H1 (cell line): ENCODE results near the gene NEGR1. TPM values are rescaled to one million over a fixed set of nuclear protein-coding genes. Genes with fewer than 3 reads are reported as not detected.

Source experiments
- CTCF ChIA-PET: fragments of 300-600 bp; sonication (Branson Sonifier 250); formaldehyde crosslinking; loops from one replicate; lab custom pipeline; 2021; ENCODE audit not compliant: partially characterized antibody; lab: Charles Lee
- POLR2A ChIA-PET: fragments of 300-600 bp; sonication (Branson Sonifier 250); formaldehyde crosslinking; loops from one replicate; lab custom pipeline; 2021; ENCODE audit warnings: inconsistent platforms; ENCODE audit not compliant: partially characterized antibody; lab: Charles Lee
- DNase-seq, 2 experiments: peaks; one replicate each; pipeline versions ENCODE4 v3.0.0 to v3.0.0-alpha.2; 2010 to 2022; ENCODE audit warnings: low spot score in 2 of 2, low read depth in 1 of 2, mixed read lengths in 1 of 2
- FAIRE-seq: peaks from 2 replicates; lab custom pipeline; 2011; peaks lifted over from hg19 to GRCh38; lab: Jason Lieb, UNC
- H2AFZ ChIP-seq: 2 replicates; pipeline ENCODE4 v1.8.1; 2012; ENCODE audit warnings: low read length, inconsistent platforms
- H2AK5ac ChIP-seq: 2 replicates; pipeline ENCODE4 v1.6.1; 2013; ENCODE audit warnings: low read depth, low read length
- H2BK120ac ChIP-seq: replicated peaks from 2 replicates; pipeline ENCODE3; 2013; ENCODE audit warnings: low read depth, low read length, inconsistent platforms
- H2BK12ac ChIP-seq: 2 replicates; pipeline ENCODE4 v1.6.1; 2013; ENCODE audit warnings: low read depth, low read length
- H2BK15ac ChIP-seq: 2 replicates; pipeline ENCODE4 v1.6.1; 2013; ENCODE audit warnings: low read length
- H2BK20ac ChIP-seq: 2 replicates; pipeline ENCODE4 v1.6.1; 2013; ENCODE audit warnings: low read length
- H2BK5ac ChIP-seq: 2 replicates; pipeline ENCODE4 v1.6.1; 2013; ENCODE audit warnings: low read depth, low read length
- H3K14ac ChIP-seq: 2 replicates; pipeline ENCODE4 v1.6.1; 2013; ENCODE audit warnings: inconsistent platforms; ENCODE audit not compliant: insufficient read length
- H3K18ac ChIP-seq: 2 replicates; pipeline ENCODE4 v1.6.1; 2013; ENCODE audit warnings: low read length; ENCODE audit errors: extremely low read depth
- H3K23ac ChIP-seq: 2 replicates; pipeline ENCODE4 v1.6.1; 2013; ENCODE audit warnings: inconsistent platforms; ENCODE audit not compliant: insufficient read length
- H3K23me2 ChIP-seq: 2 replicates; pipeline ENCODE4 v1.6.1; 2013; ENCODE audit warnings: low read depth, low read length
- H3K27ac ChIP-seq: 2 replicates; pipeline ENCODE4 v1.6.1; 2011; ENCODE audit warnings: low read depth, low read length, inconsistent platforms
- H3K27me3 ChIP-seq, 4 experiments: replicated peaks in 1 of 4; 1 replicate in 1 of 4; 2 replicates in 3 of 4; pipeline versions ENCODE4 v1.6.1 to v1.8.1; 2011 to 2013; ENCODE audit warnings: low read length in 3 of 4, mild to moderate bottlenecking in 3 of 4, inconsistent platforms in 2 of 4, mixed read lengths in 2 of 4, moderate library complexity in 1 of 4; ENCODE audit not compliant: control insufficient read depth in 3 of 4, insufficient read depth in 3 of 4; ENCODE audit errors: extremely low read depth in 1 of 4
- H3K36me3 ChIP-seq, 4 experiments: 2 replicates each; pipeline versions ENCODE4 v1.6.1 to v1.8.1; 2011 to 2013; ENCODE audit warnings: mild to moderate bottlenecking in 4 of 4, low read length in 3 of 4, moderate library complexity in 2 of 4, control low read depth in 1 of 4, inconsistent platforms in 1 of 4; ENCODE audit not compliant: insufficient read depth in 4 of 4, control insufficient read depth in 2 of 4
- H3K4ac ChIP-seq: replicated peaks from 2 replicates; pipeline ENCODE3; 2013; ENCODE audit warnings: low read length, low read depth, mixed read lengths, inconsistent platforms; ENCODE audit not compliant: insufficient read length
- H3K4me1 ChIP-seq, 4 experiments: replicated peaks in 1 of 4; 1 replicate in 1 of 4; 2 replicates in 3 of 4; pipeline versions ENCODE4 v1.6.1 to v1.8.1; 2011 to 2013; ENCODE audit warnings: low read length in 3 of 4, inconsistent platforms in 2 of 4, mixed read lengths in 1 of 4; ENCODE audit not compliant: insufficient read depth in 4 of 4, control insufficient read depth in 3 of 4
- H3K4me2 ChIP-seq, 2 experiments: 2 replicates each; pipeline versions ENCODE4 v1.6.1 to v1.8.1; 2011 to 2013; ENCODE audit warnings: low read depth in 2 of 2, low read length in 2 of 2, control low read depth in 1 of 2, inconsistent platforms in 1 of 2, mild to moderate bottlenecking in 1 of 2; ENCODE audit not compliant: insufficient read depth in 1 of 2
- H3K4me3 ChIP-seq, 4 experiments: fragments of 200-600, 300-600 bp in 1 of 4; sonication (generic), shearing (Covaris generic), sonication (Bioruptor Twin) in 1 of 4; 2 replicates each; pipeline versions ENCODE4 v1.5.1 to v1.8.1; 2011 to 2016; ENCODE audit warnings: low read length in 4 of 4, low read depth in 3 of 4, control low read depth in 2 of 4, inconsistent platforms in 2 of 4, mild to moderate bottlenecking in 2 of 4, mixed read lengths in 1 of 4, moderate library complexity in 1 of 4; ENCODE audit not compliant: insufficient read depth in 2 of 4; ENCODE audit errors: extremely low read depth in 1 of 4
- H3K56ac ChIP-seq: replicated peaks from 2 replicates; pipeline ENCODE3; 2013; ENCODE audit warnings: low read depth, mild to moderate bottlenecking, mixed read lengths, low read length, inconsistent platforms; ENCODE audit not compliant: insufficient read length
- H3K79me1 ChIP-seq: 2 replicates; pipeline ENCODE4 v1.6.1; 2013; ENCODE audit warnings: low read depth, low read length, control low read depth
- H3K79me2 ChIP-seq, 2 experiments: 2 replicates each; pipeline versions ENCODE4 v1.6.1 to v1.8.1; 2012 to 2013; ENCODE audit warnings: low read length in 2 of 2, mild to moderate bottlenecking in 2 of 2, inconsistent platforms in 1 of 2; ENCODE audit not compliant: insufficient read depth in 2 of 2, control insufficient read depth in 1 of 2
- H3K9ac ChIP-seq, 4 experiments: replicated peaks in 1 of 4; 1 replicate in 1 of 4; 2 replicates in 3 of 4; pipeline versions ENCODE4 v1.6.1 to v1.8.1; 2011 to 2013; ENCODE audit warnings: low read depth in 3 of 4, low read length in 3 of 4, control low read depth in 2 of 4, mild to moderate bottlenecking in 2 of 4, moderate library complexity in 2 of 4, inconsistent platforms in 1 of 4; ENCODE audit errors: extremely low read depth in 1 of 4
- H3K9me3 ChIP-seq, 2 experiments: 2 replicates each; pipeline versions ENCODE4 v1.6.1 to v1.8.1; 2012 to 2013; ENCODE audit warnings: mild to moderate bottlenecking in 2 of 2, moderate library complexity in 2 of 2, control low read depth in 1 of 2, inconsistent platforms in 1 of 2, low read depth in 1 of 2, low read length in 1 of 2, mixed read lengths in 1 of 2; ENCODE audit not compliant: insufficient read depth in 2 of 2
- H4K20me1 ChIP-seq, 2 experiments: replicated peaks in 1 of 2; 2 replicates each; pipeline versions ENCODE3 to v1.8.1; 2011 to 2013; ENCODE audit warnings: inconsistent platforms in 2 of 2, low read length in 2 of 2, mild to moderate bottlenecking in 1 of 2; ENCODE audit not compliant: insufficient read depth in 2 of 2, control insufficient read depth in 1 of 2
- H4K5ac ChIP-seq: 2 replicates; pipeline ENCODE4 v1.6.1; 2013; ENCODE audit warnings: low read length, low read depth, mixed read lengths, inconsistent platforms; ENCODE audit not compliant: insufficient read length
- H4K8ac ChIP-seq: 2 replicates; pipeline ENCODE4 v1.8.0; 2013; ENCODE audit warnings: mild to moderate bottlenecking, moderate library complexity, low read length, inconsistent platforms; ENCODE audit not compliant: insufficient read depth; ENCODE audit errors: extremely low read depth
- H4K91ac ChIP-seq: replicated peaks from 2 replicates; pipeline ENCODE3; 2013; ENCODE audit warnings: low read length, mixed read lengths, inconsistent platforms; ENCODE audit not compliant: insufficient read length
- polyA plus RNA-seq, 7 experiments: library from polyadenylated mRNA; depleted of rRNA in 3 of 7; stranded (reverse) in 5 of 7; unstranded in 2 of 7; fragments of >200 nt in 5 of 7; fragments of 200-250 nt in 2 of 7; gene quantifications; 1 replicate in 5 of 7; 2 replicates in 1 of 7; 4 replicates in 1 of 7; pipeline versions ENCODE4 v1.2.1 to v1.2.3, GENCODE V29; 2011 to 2013; ENCODE audit warnings: missing spikeins in 2 of 7, mixed read lengths in 2 of 7
- total RNA-seq: library from RNA; stranded (reverse); fragmentation: NEBNext Ultra II Directional; extraction: Animal tissue kit (Norgen Biotek cat#: 25700); gene quantifications from 2 replicates; pipeline ENCODE4 v1.2.1, GENCODE V29; 2021
- TF ChIP-seq, protein P1 (sequence below): fragments of 300-600 bp; sonication (generic); IDR thresholded peaks from 2 replicates; pipeline ENCODE4 v1.7.1; 2012; ENCODE audit warnings: low read length, moderate library complexity, mild to moderate bottlenecking, inconsistent platforms; ENCODE audit not compliant: insufficient replicate concordance

NEGR1 gene
- total and polyA plus RNA-seq, 2 of the 8 experiments (the other 6 are each of a cell fraction or from before 2014, with no cell fraction given) = 0.71 to 1.3 TPM

DNA sequence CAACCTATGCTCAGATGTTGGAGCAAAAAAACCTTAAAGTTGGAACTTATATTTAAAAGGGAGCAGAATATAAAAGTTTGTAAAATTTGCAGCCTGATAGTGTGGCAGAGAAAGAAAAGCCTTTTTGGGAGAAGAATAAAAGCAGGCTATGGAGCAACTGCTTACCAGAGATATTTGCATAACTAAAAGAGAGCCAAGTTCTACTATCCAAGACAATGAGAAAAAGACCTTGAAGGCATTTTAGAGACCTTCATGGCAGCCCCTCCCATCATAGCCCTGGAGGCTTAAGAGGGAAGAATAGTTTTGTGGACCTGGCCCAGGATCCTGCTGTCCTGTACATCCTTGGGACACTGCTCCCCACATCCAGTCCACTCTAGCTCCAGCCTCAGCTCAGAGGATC is 889.0 kb downstream of the NEGR1 start:
- no peaks in the 10 kb centered on the region for H3K36me3 ChIP-seq
- CTCF ChIA-PET = interaction anchor here (1.7 kb wide), 1 partner anchor 36 kb away, joined by 4 read pairs; no protein-coding TSS in a partner anchor
- no peak for DNase-seq
- TF ChIP-seq, protein P1, sequence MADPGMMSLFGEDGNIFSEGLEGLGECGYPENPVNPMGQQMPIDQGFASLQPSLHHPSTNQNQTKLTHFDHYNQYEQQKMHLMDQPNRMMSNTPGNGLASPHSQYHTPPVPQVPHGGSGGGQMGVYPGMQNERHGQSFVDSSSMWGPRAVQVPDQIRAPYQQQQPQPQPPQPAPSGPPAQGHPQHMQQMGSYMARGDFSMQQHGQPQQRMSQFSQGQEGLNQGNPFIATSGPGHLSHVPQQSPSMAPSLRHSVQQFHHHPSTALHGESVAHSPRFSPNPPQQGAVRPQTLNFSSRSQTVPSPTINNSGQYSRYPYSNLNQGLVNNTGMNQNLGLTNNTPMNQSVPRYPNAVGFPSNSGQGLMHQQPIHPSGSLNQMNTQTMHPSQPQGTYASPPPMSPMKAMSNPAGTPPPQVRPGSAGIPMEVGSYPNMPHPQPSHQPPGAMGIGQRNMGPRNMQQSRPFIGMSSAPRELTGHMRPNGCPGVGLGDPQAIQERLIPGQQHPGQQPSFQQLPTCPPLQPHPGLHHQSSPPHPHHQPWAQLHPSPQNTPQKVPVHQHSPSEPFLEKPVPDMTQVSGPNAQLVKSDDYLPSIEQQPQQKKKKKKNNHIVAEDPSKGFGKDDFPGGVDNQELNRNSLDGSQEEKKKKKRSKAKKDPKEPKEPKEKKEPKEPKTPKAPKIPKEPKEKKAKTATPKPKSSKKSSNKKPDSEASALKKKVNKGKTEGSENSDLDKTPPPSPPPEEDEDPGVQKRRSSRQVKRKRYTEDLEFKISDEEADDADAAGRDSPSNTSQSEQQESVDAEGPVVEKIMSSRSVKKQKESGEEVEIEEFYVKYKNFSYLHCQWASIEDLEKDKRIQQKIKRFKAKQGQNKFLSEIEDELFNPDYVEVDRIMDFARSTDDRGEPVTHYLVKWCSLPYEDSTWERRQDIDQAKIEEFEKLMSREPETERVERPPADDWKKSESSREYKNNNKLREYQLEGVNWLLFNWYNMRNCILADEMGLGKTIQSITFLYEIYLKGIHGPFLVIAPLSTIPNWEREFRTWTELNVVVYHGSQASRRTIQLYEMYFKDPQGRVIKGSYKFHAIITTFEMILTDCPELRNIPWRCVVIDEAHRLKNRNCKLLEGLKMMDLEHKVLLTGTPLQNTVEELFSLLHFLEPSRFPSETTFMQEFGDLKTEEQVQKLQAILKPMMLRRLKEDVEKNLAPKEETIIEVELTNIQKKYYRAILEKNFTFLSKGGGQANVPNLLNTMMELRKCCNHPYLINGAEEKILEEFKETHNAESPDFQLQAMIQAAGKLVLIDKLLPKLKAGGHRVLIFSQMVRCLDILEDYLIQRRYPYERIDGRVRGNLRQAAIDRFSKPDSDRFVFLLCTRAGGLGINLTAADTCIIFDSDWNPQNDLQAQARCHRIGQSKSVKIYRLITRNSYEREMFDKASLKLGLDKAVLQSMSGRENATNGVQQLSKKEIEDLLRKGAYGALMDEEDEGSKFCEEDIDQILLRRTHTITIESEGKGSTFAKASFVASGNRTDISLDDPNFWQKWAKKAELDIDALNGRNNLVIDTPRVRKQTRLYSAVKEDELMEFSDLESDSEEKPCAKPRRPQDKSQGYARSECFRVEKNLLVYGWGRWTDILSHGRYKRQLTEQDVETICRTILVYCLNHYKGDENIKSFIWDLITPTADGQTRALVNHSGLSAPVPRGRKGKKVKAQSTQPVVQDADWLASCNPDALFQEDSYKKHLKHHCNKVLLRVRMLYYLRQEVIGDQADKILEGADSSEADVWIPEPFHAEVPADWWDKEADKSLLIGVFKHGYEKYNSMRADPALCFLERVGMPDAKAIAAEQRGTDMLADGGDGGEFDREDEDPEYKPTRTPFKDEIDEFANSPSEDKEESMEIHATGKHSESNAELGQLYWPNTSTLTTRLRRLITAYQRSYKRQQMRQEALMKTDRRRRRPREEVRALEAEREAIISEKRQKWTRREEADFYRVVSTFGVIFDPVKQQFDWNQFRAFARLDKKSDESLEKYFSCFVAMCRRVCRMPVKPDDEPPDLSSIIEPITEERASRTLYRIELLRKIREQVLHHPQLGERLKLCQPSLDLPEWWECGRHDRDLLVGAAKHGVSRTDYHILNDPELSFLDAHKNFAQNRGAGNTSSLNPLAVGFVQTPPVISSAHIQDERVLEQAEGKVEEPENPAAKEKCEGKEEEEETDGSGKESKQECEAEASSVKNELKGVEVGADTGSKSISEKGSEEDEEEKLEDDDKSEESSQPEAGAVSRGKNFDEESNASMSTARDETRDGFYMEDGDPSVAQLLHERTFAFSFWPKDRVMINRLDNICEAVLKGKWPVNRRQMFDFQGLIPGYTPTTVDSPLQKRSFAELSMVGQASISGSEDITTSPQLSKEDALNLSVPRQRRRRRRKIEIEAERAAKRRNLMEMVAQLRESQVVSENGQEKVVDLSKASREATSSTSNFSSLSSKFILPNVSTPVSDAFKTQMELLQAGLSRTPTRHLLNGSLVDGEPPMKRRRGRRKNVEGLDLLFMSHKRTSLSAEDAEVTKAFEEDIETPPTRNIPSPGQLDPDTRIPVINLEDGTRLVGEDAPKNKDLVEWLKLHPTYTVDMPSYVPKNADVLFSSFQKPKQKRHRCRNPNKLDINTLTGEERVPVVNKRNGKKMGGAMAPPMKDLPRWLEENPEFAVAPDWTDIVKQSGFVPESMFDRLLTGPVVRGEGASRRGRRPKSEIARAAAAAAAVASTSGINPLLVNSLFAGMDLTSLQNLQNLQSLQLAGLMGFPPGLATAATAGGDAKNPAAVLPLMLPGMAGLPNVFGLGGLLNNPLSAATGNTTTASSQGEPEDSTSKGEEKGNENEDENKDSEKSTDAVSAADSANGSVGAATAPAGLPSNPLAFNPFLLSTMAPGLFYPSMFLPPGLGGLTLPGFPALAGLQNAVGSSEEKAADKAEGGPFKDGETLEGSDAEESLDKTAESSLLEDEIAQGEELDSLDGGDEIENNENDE = peak; percentile 59

More for the DNA sequence above, 889.0 kb downstream of the NEGR1 start:
- no peak overlapping the region for H2BK5ac ChIP-seq
- H3K27ac ChIP-seq = no peak overlapping the region
- no peaks in the 10 kb centered on the region for H3K23me2 ChIP-seq
- no peak overlapping the region for H4K8ac ChIP-seq
- POLR2A ChIA-PET = no interaction called here
- H2BK12ac ChIP-seq = no peak overlapping the region
- H3K79me2 ChIP-seq = no peaks in the 10 kb centered on the region
- no peak overlapping the region for H3K4me2 ChIP-seq
- no peak overlapping the region for H2BK15ac ChIP-seq
- H2AK5ac ChIP-seq = no peak overlapping the region
- H3K4me1 ChIP-seq = peaks cover 0 to 5% (median under 1%) of the 10 kb centered on the region in 4 experiments; a peak in 1 of 7 replicates
- no peak overlapping the region for H4K91ac ChIP-seq
- no peak overlapping the region for H2BK120ac ChIP-seq
- no peak overlapping the region for H2BK20ac ChIP-seq
- no peak overlapping the region for H4K5ac ChIP-seq
- FAIRE-seq = no peak
- H3K4ac ChIP-seq = no peak overlapping the region
- peaks cover 3 to 8% of the 10 kb centered on the region in 2 experiments; a peak in 2 of 4 replicates for H3K9me3 ChIP-seq
- no peak overlapping the region for H3K14ac ChIP-seq
- no peak overlapping the region for H3K23ac ChIP-seq
- H2AFZ ChIP-seq = no peak overlapping the region
- no peak overlapping the region for H3K4me3 ChIP-seq
- H3K79me1 ChIP-seq = no peaks in the 10 kb centered on the region
- H3K9ac ChIP-seq = no peak overlapping the region
- H3K18ac ChIP-seq = no peak overlapping the region; the same call in 1 of the 2 replicates
- H4K20me1 ChIP-seq = peaks cover 0 to 2% of the 10 kb centered on the region in 2 experiments
- peaks cover 0 to 12% (median 4%) of the 10 kb centered on the region in 4 experiments; a peak in 3 of 7 replicates for H3K27me3 ChIP-seq
- no peak overlapping the region for H3K56ac ChIP-seq
